K562 (cell line): ENCODE measurements around the gene CFP. TPM values are rescaled to one million over a fixed set of nuclear protein-coding genes. Genes with fewer than 3 reads are reported as not detected.

Source experiments
- ATAC-seq: fragments of 200-7000 bp; cut with Tn5 transposase; 3 replicates; pipeline ENCODE4 v1.9.1; 2020; ENCODE audit warnings: moderate library complexity
- BruUV-seq: library from RNA; stranded (reverse); fragments of 400-500 nt; replicated peaks from 2 replicates; lab custom pipeline; 2021; lab: Mats Ljungman, UMichigan
- CTCF ChIA-PET: fragments of 300-600 bp; formaldehyde crosslinking; extraction: SDS; loops from one replicate; lab custom pipeline; 2021; ENCODE audit warnings: low intra/inter-chr PET ratio; lab: Yijun Ruan, JAX
- POLR2A ChIA-PET: fragments of 300-600, 350-650 bp; sonication (Branson Sonifier 250); formaldehyde crosslinking; extraction: SDS; loops from one replicate; lab custom pipeline; 2021; ENCODE audit warnings: antibody characterized with exemption, inconsistent platforms; lab: Yijun Ruan, JAX
- DNase-seq, 4 experiments: peaks; one replicate each; pipeline versions ENCODE4 v3.0.0 to v3.0.0-alpha.2; 2011 to 2018; ENCODE audit warnings: low spot score in 3 of 4, mixed read lengths in 3 of 4; ENCODE audit errors: extremely low read depth in 1 of 4
- FAIRE-seq: peaks from 2 replicates; lab custom pipeline; 2011; peaks lifted over from hg19 to GRCh38; lab: Jason Lieb, UNC
- H2AFZ ChIP-seq: 2 replicates; pipeline ENCODE4 v1.6.0; 2011; ENCODE audit warnings: low read depth, low read length, control low read depth, inconsistent platforms
- H3K27ac ChIP-seq: fragments of 200-600 bp; 3 replicates; pipeline ENCODE4 v1.8.0; 2011; ENCODE audit warnings: low read depth, mild to moderate bottlenecking, control low read depth, inconsistent platforms, low read length, moderate library complexity, mixed read lengths; ENCODE audit errors: extremely low read depth
- H3K27me3 ChIP-seq, 2 experiments: fragments of 300-600 bp in 1 of 2; 2 replicates in 1 of 2; 3 replicates in 1 of 2; pipeline versions ENCODE4 v1.6.0 to v1.8.0; 2011; ENCODE audit warnings: inconsistent platforms in 2 of 2, low read length in 2 of 2, mild to moderate bottlenecking in 1 of 2, mixed read lengths in 1 of 2, moderate library complexity in 1 of 2; ENCODE audit not compliant: control insufficient read depth in 2 of 2, insufficient read depth in 2 of 2
- H3K36me3 ChIP-seq: fragments of 300-600 bp; 3 replicates; pipeline ENCODE4 v1.8.0; 2011; ENCODE audit warnings: mild to moderate bottlenecking, low read length, inconsistent platforms; ENCODE audit not compliant: control insufficient read depth, insufficient read depth
- H3K4me1 ChIP-seq, 2 experiments: fragments of 200-600 bp in 1 of 2; replicated peaks in 1 of 2; 2 replicates in 1 of 2; 3 replicates in 1 of 2; pipeline versions ENCODE4 v1.5.1 to v1.8.0; 2011; ENCODE audit warnings: inconsistent platforms in 2 of 2, low read length in 2 of 2, mild to moderate bottlenecking in 1 of 2, mixed read lengths in 1 of 2, moderate library complexity in 1 of 2; ENCODE audit not compliant: control insufficient read depth in 2 of 2, insufficient read depth in 2 of 2
- H3K4me2 ChIP-seq: 2 replicates; pipeline ENCODE4 v1.6.1; 2011; ENCODE audit warnings: low read length, control low read depth, inconsistent platforms, mixed read lengths; ENCODE audit not compliant: insufficient read depth
- H3K4me3 ChIP-seq: fragments of 200-600 bp; sonication (generic), shearing (Covaris generic); 2 replicates; pipeline ENCODE4 v1.5.1; 2016; ENCODE audit warnings: control low read depth, inconsistent platforms
- H3K79me2 ChIP-seq: fragments of 200-600 bp; 3 replicates; pipeline ENCODE4 v1.8.0; 2011; ENCODE audit warnings: low read length, inconsistent platforms; ENCODE audit not compliant: control insufficient read depth, insufficient read depth
- H3K9ac ChIP-seq, 2 experiments: 2 replicates each; pipeline versions ENCODE4 v1.6.0 to v1.6.1; 2011; ENCODE audit warnings: low read depth in 2 of 2, low read length in 2 of 2, control low read depth in 1 of 2, inconsistent platforms in 1 of 2, mild to moderate bottlenecking in 1 of 2, mixed read lengths in 1 of 2; ENCODE audit not compliant: insufficient read depth in 1 of 2
- H3K9me1 ChIP-seq: one replicate; pipeline ENCODE4 v1.6.0; 2011; ENCODE audit warnings: inconsistent platforms, mild to moderate bottlenecking, low read length, moderate library complexity; ENCODE audit not compliant: control insufficient read depth, insufficient read depth
- H3K9me3 ChIP-seq: replicated peaks from 2 replicates; pipeline ENCODE4 v1.5.1; 2011; ENCODE audit warnings: low read depth, low read length, inconsistent platforms; ENCODE audit not compliant: control insufficient read depth, insufficient read depth
- H4K20me1 ChIP-seq: replicated peaks from 2 replicates; pipeline ENCODE4 v1.6.1; 2011; ENCODE audit warnings: low read length, inconsistent platforms, mixed read lengths; ENCODE audit not compliant: control insufficient read depth, insufficient read depth
- CUX1 ChIP-seq: fragments of 200-800 bp; sonication (Bioruptor generic); IDR thresholded peaks from 2 replicates; pipeline ENCODE4 v1.6.1; 2016; ENCODE audit warnings: missing genetic modification characterization, missing compliant biosample characterization
- HLTF ChIP-seq: fragments of 450-650 bp; IDR thresholded peaks from 2 replicates; pipeline ENCODE4 v1.6.1; 2016
- KLF13 ChIP-seq: fragments of 450-650 bp; IDR thresholded peaks from 2 replicates; pipeline ENCODE4 v1.6.1; 2016; ENCODE audit warnings: missing genetic modification characterization, low read depth, mild to moderate bottlenecking, missing compliant biosample characterization, moderate library complexity, borderline replicate concordance
- LCOR ChIP-seq: sonication (generic); formaldehyde crosslinking; IDR thresholded peaks from 2 replicates; pipeline ENCODE4 v1.8.0; 2022; ENCODE audit warnings: mild to moderate bottlenecking, missing genetic modification reagents
- MAFK ChIP-seq: IDR thresholded peaks from 2 replicates; pipeline ENCODE4 v1.6.1; 2011; ENCODE audit warnings: low read length, improper control_type of control experiment
- NR2C2 ChIP-seq, 2 experiments: fragments of 200-800 bp in 1 of 2; sonication (Bioruptor generic) in 1 of 2; sonication (generic) in 1 of 2; formaldehyde crosslinking in 1 of 2; IDR thresholded peaks; 2 replicates each; pipeline versions ENCODE4 v1.6.1 to v1.8.0; 2016 to 2022; ENCODE audit warnings: mild to moderate bottlenecking in 1 of 2, missing compliant biosample characterization in 1 of 2, missing genetic modification characterization in 1 of 2, missing genetic modification reagents in 1 of 2
- RBM22 ChIP-seq: fragments of 200-400 bp; formaldehyde crosslinking; IDR thresholded peaks from 2 replicates; pipeline ENCODE4 v1.6.1; 2018; ENCODE audit warnings: low read length, low read depth; ENCODE audit not compliant: poor library complexity, severe bottlenecking
- RNF219 ChIP-seq: fragments of 250-450 bp; sonication (Bioruptor Pico); IDR thresholded peaks from 2 replicates; pipeline ENCODE4 v1.5.0; 2022; ENCODE audit warnings: mild to moderate bottlenecking
- SMARCA5 ChIP-seq: fragments of 450-650 bp; IDR thresholded peaks from 2 replicates; pipeline ENCODE4 v1.6.1; 2016
- ZC3H4 ChIP-seq: sonication (generic); formaldehyde crosslinking; IDR thresholded peaks from 2 replicates; pipeline ENCODE4 v1.9.0; 2021; ENCODE audit warnings: missing genetic modification reagents, borderline replicate concordance
- ZKSCAN8 ChIP-seq: fragments of 200-800 bp; sonication (Bioruptor generic); IDR thresholded peaks from 2 replicates; pipeline ENCODE4 v1.6.1; 2016; ENCODE audit warnings: missing genetic modification characterization, missing compliant biosample characterization
- whole genome bisulfite sequencing: fragments of 100-300 bp; shearing (Covaris generic); methylation state at CpG from one replicate; pipeline ENCODE4 v1.1.6; 2016; ENCODE audit warnings: low coverage, mixed read lengths; ENCODE audit not compliant: insufficient coverage; ENCODE audit errors: missing lambda C conversion rate; 5-methylcytosine and 5-hydroxymethylcytosine counted together
- in situ Hi-C: fragments of 300-500 bp; cut with MboI; formaldehyde crosslinking; loops from 4 replicates; pipeline ENCODE4 v1.15.0; 2018; ENCODE audit warnings: inconsistent platforms, mixed read lengths
- intact Hi-C: fragments of 100-400 bp; cut with micrococcal nuclease; formaldehyde crosslinking; loops from 2 replicates; pipeline ENCODE4 v1.14.2; 2022
- polyA plus RNA-seq, 8 experiments: library from polyadenylated mRNA; depleted of rRNA in 4 of 8; stranded (reverse) in 5 of 8; unstranded in 3 of 8; fragments of >200 nt; fragmentation: Nextera tagmentation in 2 of 8; fragmentation: Illumina TruSeq in 1 of 8; extraction: Ambion mirVana in 2 of 8; extraction: Trizol in 1 of 8; gene quantifications; 2 replicates each; pipeline versions ENCODE4 v1.2.1 to v1.2.3, GENCODE V29; 2011 to 2014; ENCODE audit warnings: inconsistent platforms in 1 of 8, missing spikeins in 1 of 8
- total RNA-seq, 7 experiments: library from RNA; depleted of rRNA in 6 of 7; stranded (reverse); fragments of >200 nt in 6 of 7; fragmentation: Illumina TruSeq in 2 of 7; extraction: Trizol in 2 of 7; gene quantifications; 2 replicates each; pipeline versions ENCODE4 v1.2.1 to v1.2.3, GENCODE V29; 2011 to 2021; ENCODE audit warnings: low replicate concordance in 1 of 7

Gene CFP
- total and polyA plus RNA-seq, 9 of the 15 experiments (the other 6 are each of a cell fraction or from before 2014, with no cell fraction given), result 0.18 to 2.0 (median 0.55) TPM

- Histone ChIP-seq H2AFZ (no peak overlapping the region), H3K27ac (no peak overlapping the region), H3K79me2 (no peaks in the 10 kb centered on the region), H3K36me3 (no peaks in the 10 kb centered on the region), H3K9me1 (no peaks in the 10 kb centered on the region), H3K9me3 (peaks cover 3% of the 10 kb centered on the region; the same call in 1 of the 2 replicates), H4K20me1 (no peaks in the 10 kb centered on the region), H3K9ac (no peak overlapping the region), H3K4me2 (no peak overlapping the region), H3K4me3 (no peak overlapping the region), H3K4me1 (no peaks in the 10 kb centered on the region), H3K27me3 (no peaks in the 10 kb centered on the region)
- DNase-seq, result no peak
- no peak for ATAC-seq
- FAIRE-seq, result no peak
- BruUV-seq, result no TSS peak
- in situ Hi-C loops (no loop called here), intact Hi-C loops (no loop called here)
- ChIA-PET POLR2A (no interaction called here), CTCF (interaction anchor here (0.6 kb wide), 1 partner anchor 161 kb away, joined by 3 read pairs; no protein-coding TSS in a partner anchor)
- 13% methylated on average over 4 of the region's 4 CpGs for WGBS
- TF ChIP-seq HLTF (no peak), RBM22 (no peak), LCOR (no peak), NR2C2 (CRISPR knock-in tag; IDR thresholded peaks at IDR 0.05) (no peak), NR2C2 (tag; IDR thresholded peaks at IDR 0.05) (no peak), CUX1 (no peak), ZC3H4 (no peak), ZKSCAN8 (CRISPR knock-in tag) (no peak), KLF13 (no peak), MAFK (no peak), RNF219 (no peak), SMARCA5 (no peak)
These were observed 36.2 kb downstream of the CFP start for GRCh38 chrX:47593522-47593921.
